GM12878 (cell line): ENCODE data around the gene MYOM3. TPM values are rescaled to one million over a fixed set of nuclear protein-coding genes. Genes with fewer than 3 reads are reported as not detected.
"Not testable (repeated sequence)": the region's sequence is repeated elsewhere in the genome, so short reads cannot be mapped to it uniquely, and the experiment has no call there.

ENCODE experiments used
- ATAC-seq: fragments of 200-7000 bp; cut with Tn5 transposase; 3 replicates; pipeline ENCODE4 v1.9.1; 2020; ENCODE audit warnings: mild to moderate bottlenecking, moderate library complexity
- BruUV-seq: library from RNA; stranded (reverse); fragments of 400-500 nt; replicated peaks from 2 replicates; lab custom pipeline; 2021; lab: Mats Ljungman, UMichigan
- CTCF ChIA-PET: fragments of 300-600 bp; sonication (Branson Sonifier 250); formaldehyde crosslinking; extraction: SDS; loops from one replicate; lab custom pipeline; 2021; ENCODE audit warnings: inconsistent platforms; lab: Yijun Ruan, JAX
- POLR2A ChIA-PET: fragments of 350-600 bp; formaldehyde crosslinking; extraction: SDS; loops from one replicate; lab custom pipeline; 2021; ENCODE audit warnings: inconsistent platforms; lab: Charles Lee
- RAD21 ChIA-PET: fragments of 300-600 bp; sonication (Branson Sonifier 250); formaldehyde crosslinking; loops from one replicate; lab custom pipeline; 2023; ENCODE audit warnings: antibody characterized with exemption; ENCODE audit not compliant: unreplicated experiment; lab: Charles Lee
- SMC1A ChIA-PET: fragments of 300-600 bp; sonication (Branson Sonifier 250); formaldehyde crosslinking; loops from one replicate; lab custom pipeline; 2023; ENCODE audit not compliant: unreplicated experiment, uncharacterized antibody; lab: Charles Lee
- DNase-seq: peaks from one replicate; pipeline ENCODE4 v3.0.0-alpha.2; 2011; ENCODE audit warnings: low read depth, low spot score
- FAIRE-seq: peaks from 3 replicates; lab custom pipeline; 2011; peaks lifted over from hg19 to GRCh38; lab: Jason Lieb, UNC
- H2AFZ ChIP-seq: 2 replicates; pipeline ENCODE4 v1.6.0; 2011; ENCODE audit warnings: low read depth, low read length, control low read depth; ENCODE audit not compliant: control insufficient read depth
- H3K27ac ChIP-seq: 2 replicates; pipeline ENCODE4 v1.5.1; 2011; ENCODE audit warnings: control low read depth; ENCODE audit not compliant: control insufficient read depth, insufficient read depth
- H3K27me3 ChIP-seq, 2 experiments: replicated peaks in 1 of 2; 2 replicates each; pipeline versions ENCODE4 v1.6.0 to v1.6.1; 2011; ENCODE audit warnings: low read length in 1 of 2; ENCODE audit not compliant: control insufficient read depth in 2 of 2, insufficient read depth in 2 of 2
- H3K36me3 ChIP-seq, 2 experiments: 2 replicates each; pipeline ENCODE4 v1.5.1; 2011; ENCODE audit warnings: low read length in 1 of 2; ENCODE audit not compliant: control insufficient read depth in 2 of 2, insufficient read depth in 2 of 2
- H3K4me1 ChIP-seq: 2 replicates; pipeline ENCODE4 v1.6.1; 2011; ENCODE audit warnings: mild to moderate bottlenecking, low read length, moderate library complexity, mixed read lengths; ENCODE audit not compliant: control insufficient read depth, insufficient read depth
- H3K4me2 ChIP-seq: 2 replicates; pipeline ENCODE4 v1.6.0; 2011; ENCODE audit warnings: control low read depth; ENCODE audit not compliant: control insufficient read depth, insufficient read depth
- H3K4me3 ChIP-seq: fragments of 200-600 bp; sonication (generic); 2 replicates; pipeline ENCODE4 v1.5.1; 2016
- H3K79me2 ChIP-seq: 2 replicates; pipeline ENCODE4 v1.6.0; 2011; ENCODE audit warnings: low read length; ENCODE audit not compliant: control insufficient read depth, insufficient read depth
- H3K9ac ChIP-seq: 2 replicates; pipeline ENCODE4 v1.8.0; 2011; ENCODE audit warnings: low read length, control low read depth, mixed read lengths; ENCODE audit not compliant: control insufficient read depth, insufficient read depth
- H3K9me3 ChIP-seq: replicated peaks from 3 replicates; pipeline ENCODE4 v1.5.1; 2011; ENCODE audit warnings: mild to moderate bottlenecking, low read length; ENCODE audit not compliant: control insufficient read depth, insufficient read depth
- H4K20me1 ChIP-seq: 2 replicates; pipeline ENCODE4 v1.6.0; 2011; ENCODE audit not compliant: control insufficient read depth, insufficient read depth
- WRNIP1 ChIP-seq: IDR thresholded peaks from 2 replicates; pipeline ENCODE4 v1.6.1; 2011; ENCODE audit warnings: low read depth, low read length, improper control_type of control experiment, borderline replicate concordance
- WGBS: methylation state at CpG from one replicate; pipeline ENCODE4 v1.1.6; 2016; ENCODE audit warnings: low lambda C conversion rate; ENCODE audit not compliant: insufficient replicate concordance, insufficient coverage; ENCODE audit errors: missing lambda C conversion rate; 5-methylcytosine and 5-hydroxymethylcytosine counted together
- in situ Hi-C: fragments of 300-500 bp; cut with MboI; formaldehyde crosslinking; loops from 9 replicates; pipeline ENCODE4 v1.14.3; 2018; ENCODE audit warnings: mixed read lengths
- intact Hi-C: fragments of 100-400 bp; cut with micrococcal nuclease; formaldehyde crosslinking; loops from one replicate; pipeline ENCODE4 v1.14.2; 2022; ENCODE audit not compliant: unreplicated experiment
- polyA plus RNA-seq, 11 experiments: library from polyadenylated mRNA; depleted of rRNA in 4 of 11; unstranded in 6 of 11; stranded (reverse) in 5 of 11; fragments of >200 nt; fragmentation: Nextera tagmentation in 4 of 11; fragmentation: Illumina TruSeq in 1 of 11; extraction: Ambion mirVana in 4 of 11; extraction: Trizol in 1 of 11; gene quantifications; 1 replicate in 1 of 11; 2 replicates in 10 of 11; pipeline versions ENCODE4 v1.2.1 to v1.2.3, GENCODE V29; 2011 to 2016; ENCODE audit warnings: inconsistent platforms in 2 of 11, missing spikeins in 2 of 11, low read depth in 1 of 11
- total RNA-seq, 4 experiments: library from RNA; depleted of rRNA in 3 of 4; stranded (reverse); fragments of >200 nt in 3 of 4; fragmentation: Illumina TruSeq in 1 of 4; extraction: Trizol in 1 of 4; gene quantifications; 2 replicates each; pipeline versions ENCODE4 v1.2.1 to v1.2.3, GENCODE V29; 2013 to 2021

The MYOM3 gene
- total and polyA plus RNA-seq, 10 of the 15 experiments (the other 5 are each of a cell fraction or from before 2014, with no cell fraction given), result 0.06 TPM; not detected in 9

- Histone ChIP-seq H3K9me3 (no peaks in the 10 kb centered on the region; the same call in 2 of the 3 replicates), H4K20me1 (no peaks in the 10 kb centered on the region), H2AFZ (no peak overlapping the region), H3K4me3 (no peak overlapping the region), H3K36me3 (no peaks in the 10 kb centered on the region), H3K27me3 (no peaks in the 10 kb centered on the region), H3K4me2 (no peak overlapping the region), H3K9ac (no peak overlapping the region), H3K4me1 (no peaks in the 10 kb centered on the region), H3K27ac (no peak overlapping the region)
- intact Hi-C loops, result no loop called here
- SMC1A ChIA-PET, result no interaction called here
- 94% methylated on average over 1 of the region's 1 CpG for WGBS
- RAD21 ChIA-PET, result interaction anchor here (1.2 kb wide), 1 partner anchor 19 kb away, joined by 3 read pairs; no protein-coding TSS in a partner anchor
- CTCF ChIA-PET, result interaction anchor here (1.3 to 2.3 kb wide), 2 partner anchors 17 to 43 kb away, joined by 3 to 7 read pairs; no protein-coding TSS in a partner anchor
- POLR2A ChIA-PET, result interaction anchor here (1.2 kb wide), 1 partner anchor 30 kb away, joined by 3 read pairs; no protein-coding TSS in a partner anchor
- in situ Hi-C loops, result no loop called here
- FAIRE-seq, result no peak
- no TSS peak for BruUV-seq
- TF ChIP-seq WRNIP1, result no peak
- TF ChIP-seq, all 136 proteins: peak for 0
- no peaks in the 10 kb centered on the region for H3K79me2 ChIP-seq
- DNase-seq, result no peak
- no peak for ATAC-seq
Observed at GRCh38 chr1:24009406-24009805, 102.5 kb downstream of the MYOM3 start.

DNA sequence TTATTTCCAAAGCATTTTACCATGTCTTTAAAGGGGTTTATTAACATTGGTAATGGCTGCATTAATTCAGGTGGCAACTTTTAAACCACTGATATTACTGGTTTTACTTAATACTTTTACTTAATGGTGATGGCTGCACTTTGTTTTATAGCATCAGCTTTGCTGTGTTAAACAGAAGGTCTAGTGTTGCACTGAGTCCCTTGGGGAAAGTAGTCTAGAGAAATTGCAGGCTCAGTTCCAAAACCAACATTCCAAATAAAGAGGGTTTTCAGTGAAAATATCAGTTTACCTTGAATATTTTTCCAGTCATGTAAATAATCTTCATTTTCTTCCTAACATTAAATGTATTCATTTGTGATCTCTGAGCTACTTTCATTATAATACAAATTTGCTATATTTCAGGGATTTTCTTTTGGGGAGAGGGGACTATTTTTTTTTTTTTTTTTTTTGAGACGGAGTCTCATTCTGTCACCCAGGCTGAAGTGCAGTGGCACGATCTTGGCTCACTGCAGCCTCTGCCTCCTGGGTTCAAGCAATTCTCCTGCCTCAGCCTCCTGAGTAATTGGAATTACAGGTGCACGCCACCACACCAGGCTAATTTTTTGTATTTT lies 103.3 kb downstream of the MYOM3 start:
- ATAC-seq, SMC1A ChIA-PET, FAIRE-seq, H3K79me2 ChIP-seq, H3K27ac ChIP-seq, DNase-seq, H3K4me1 ChIP-seq, H2AFZ ChIP-seq, H3K36me3 ChIP-seq, intact Hi-C loops, H3K9ac ChIP-seq, in situ Hi-C loops, H3K4me3 ChIP-seq, BruUV-seq, H3K9me3 ChIP-seq, H3K4me2 ChIP-seq, H4K20me1 ChIP-seq, H3K27me3 ChIP-seq: not testable (repeated sequence)
- ChIA-PET RAD21 (interaction anchor here (0.7 to 1.2 kb wide), 3 partner anchors 19 to 40 kb away, joined by 3 read pairs; no protein-coding TSS in a partner anchor), CTCF (interaction anchor here (1.2 to 7.2 kb wide), 3 partner anchors 18 to 56 kb away, joined by 3 to 51 read pairs (median 7); no protein-coding TSS in a partner anchor), POLR2A (interaction anchor here (0.6 to 1.2 kb wide), 4 partner anchors 20 to 716 kb away, joined by 3 read pairs; no protein-coding TSS in a partner anchor)
- WGBS, result 85% methylated on average over 1 of the region's 3 CpGs
